Measurements from ENCODE around the gene SPTBN1.

The SPTBN1 gene

DNA sequence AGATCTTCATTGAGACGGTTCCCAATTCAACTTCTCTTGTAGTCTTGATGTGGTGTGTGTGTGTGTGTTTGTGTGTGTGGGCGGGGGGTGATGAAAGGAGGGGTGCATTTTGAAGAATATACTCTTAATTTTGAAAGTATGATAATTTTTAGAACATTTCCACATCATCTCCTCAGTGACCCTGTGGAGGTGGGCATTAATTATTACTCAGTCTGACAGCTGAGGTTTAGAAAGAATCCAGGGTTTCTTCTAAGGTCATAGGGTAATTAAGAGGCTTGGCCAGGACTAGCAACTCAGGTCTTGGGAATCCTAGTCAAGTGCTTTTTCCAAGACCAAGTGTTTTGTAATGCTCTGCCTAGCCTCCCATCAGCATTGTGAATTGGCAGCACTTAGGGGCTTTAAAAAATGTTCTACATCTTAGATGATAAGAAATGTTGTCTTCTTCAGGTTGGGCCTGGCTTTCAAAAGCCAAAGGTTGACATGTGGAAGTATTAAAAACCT is 100.5 kb downstream of the SPTBN1 start:
- H3K9me3 ChIP-seq (ENCODE audit: control insufficient read depth, insufficient read depth, low read length): no peaks in the 10 kb centered on the region
- H3K4me3 ChIP-seq (ENCODE audit: low read depth, low read length): peak overlapping the region; percentile 100; the same call in 1 of the 2 replicates
- no peak overlapping the region for H3K27ac ChIP-seq (ENCODE audit: low read depth, low read length)
- no peak overlapping the region for H3K9ac ChIP-seq (ENCODE audit: low read depth, low read length)
- H3K36me3 ChIP-seq (ENCODE audit: control insufficient read depth, insufficient read depth, low read length): no peaks in the 10 kb centered on the region
- H3K27me3 ChIP-seq (ENCODE audit: control insufficient read depth, insufficient read depth, low read length): no peaks in the 10 kb centered on the region
- peaks cover 19% of the 10 kb centered on the region for H3K4me1 ChIP-seq (ENCODE audit: control insufficient read depth, insufficient read depth, low read length)

DNA sequence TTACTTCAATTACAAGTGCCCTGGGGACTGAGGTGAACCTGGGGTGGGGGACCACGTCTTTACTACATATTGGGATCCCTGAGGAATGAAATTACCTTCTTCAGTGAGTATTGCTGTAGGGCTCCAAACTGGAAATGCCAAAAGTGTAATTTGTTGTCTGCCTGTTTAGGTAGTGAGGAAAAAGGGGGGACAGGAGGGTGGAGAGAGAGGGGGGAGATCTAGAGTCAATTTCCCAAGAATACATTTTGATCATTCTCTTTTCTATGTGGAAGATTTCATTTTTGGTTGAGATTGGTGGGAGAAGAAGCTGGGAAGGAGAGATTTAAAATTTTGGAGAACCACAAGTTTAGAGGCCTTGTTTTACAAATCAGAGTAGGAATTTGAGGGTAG is 101.1 kb downstream of the SPTBN1 start:
- peaks cover 23% of the 10 kb centered on the region for H3K4me1 ChIP-seq (ENCODE audit: control insufficient read depth, insufficient read depth, low read length)
- no peaks in the 10 kb centered on the region for H3K27me3 ChIP-seq (ENCODE audit: control insufficient read depth, insufficient read depth, low read length)
- peak overlapping the region; percentile 100 for H3K4me3 ChIP-seq (ENCODE audit: low read depth, low read length)
- peak overlapping the region; percentile 93 for H3K9ac ChIP-seq (ENCODE audit: low read depth, low read length)
- no peaks in the 10 kb centered on the region for H3K36me3 ChIP-seq (ENCODE audit: control insufficient read depth, insufficient read depth, low read length)
- H3K27ac ChIP-seq (ENCODE audit: low read depth, low read length): peak overlapping the region; percentile 98
- H3K9me3 ChIP-seq (ENCODE audit: control insufficient read depth, insufficient read depth, low read length): no peaks in the 10 kb centered on the region

DNA sequence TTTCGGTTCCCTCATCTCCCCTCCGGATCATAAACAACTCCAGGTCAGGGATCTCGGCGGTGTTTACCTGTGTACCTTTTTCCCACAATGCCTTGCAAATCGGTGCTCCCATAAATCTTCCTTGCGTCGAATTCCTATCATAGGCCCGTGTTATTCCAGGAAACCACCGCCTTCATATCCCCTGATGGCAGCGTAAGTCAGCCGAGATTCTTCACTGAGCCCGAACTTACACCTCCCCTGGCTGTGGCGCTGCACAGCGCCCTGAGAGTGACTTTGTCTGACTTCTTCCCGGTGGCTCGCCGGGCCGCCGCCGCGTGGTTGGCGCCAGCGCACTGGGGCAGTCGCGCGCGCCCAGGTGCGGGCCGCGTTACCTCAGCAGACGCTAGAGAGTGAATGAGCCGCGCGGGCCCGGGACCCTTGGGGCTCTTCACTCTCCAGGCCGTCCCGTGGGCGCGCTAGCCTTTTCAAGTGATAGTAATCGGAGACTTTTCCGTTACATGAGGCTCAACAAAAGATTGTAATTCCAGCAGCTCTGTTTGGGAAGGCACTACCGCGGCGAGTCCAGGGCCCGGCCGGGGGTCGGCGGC is 101.6 kb downstream of the SPTBN1 start:
- H3K36me3 ChIP-seq (ENCODE audit: control insufficient read depth, insufficient read depth, low read length): no peaks in the 10 kb centered on the region
- peak overlapping the region; percentile 93 for H3K9ac ChIP-seq (ENCODE audit: low read depth, low read length)
- no peaks in the 10 kb centered on the region for H3K27me3 ChIP-seq (ENCODE audit: control insufficient read depth, insufficient read depth, low read length)
- H3K4me1 ChIP-seq (ENCODE audit: control insufficient read depth, insufficient read depth, low read length): peaks cover 26% of the 10 kb centered on the region
- H3K27ac ChIP-seq (ENCODE audit: low read depth, low read length): peak overlapping the region; percentile 98
- peak overlapping the region; percentile 100 for H3K4me3 ChIP-seq (ENCODE audit: low read depth, low read length)
- no peaks in the 10 kb centered on the region for H3K9me3 ChIP-seq (ENCODE audit: control insufficient read depth, insufficient read depth, low read length)

DNA sequence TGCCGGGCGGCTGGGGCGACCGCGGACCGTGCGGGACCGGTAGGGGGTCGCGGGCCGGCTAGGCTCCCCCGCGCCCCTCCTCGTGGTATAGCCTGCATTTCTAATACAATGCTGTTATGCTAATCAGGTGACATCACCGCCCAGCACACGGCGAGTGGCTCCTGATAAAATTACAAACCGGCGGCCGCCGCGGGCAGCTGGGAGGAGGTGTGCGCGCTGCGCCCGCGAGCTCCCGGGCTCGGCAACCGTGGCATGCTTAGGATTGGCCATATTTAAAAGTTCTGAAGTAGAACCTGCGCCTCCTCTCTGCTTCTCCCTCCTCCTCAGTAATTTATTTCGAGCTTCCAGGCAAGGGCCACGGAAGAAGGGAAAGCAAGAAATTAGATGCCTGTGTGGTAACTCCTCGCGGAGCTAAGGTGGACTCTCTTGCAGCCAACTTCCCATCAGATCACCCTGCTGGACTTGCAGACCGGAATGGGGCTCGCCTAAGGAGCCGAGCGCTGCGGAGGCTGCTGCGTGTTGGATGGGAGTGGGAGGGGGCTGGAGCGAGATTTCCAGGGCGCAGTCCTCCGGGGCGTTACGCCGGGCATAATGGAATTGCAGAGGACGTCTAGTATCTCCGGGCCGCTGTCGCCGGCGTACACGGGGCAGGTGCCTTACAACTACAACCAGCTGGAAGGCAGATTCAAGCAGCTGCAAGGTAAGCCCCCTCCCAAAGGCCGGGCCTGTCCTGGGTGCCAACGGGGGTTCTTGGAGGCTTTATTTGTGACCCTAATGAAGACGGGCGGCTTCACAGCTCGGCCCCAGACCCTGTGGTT is 102.3 kb downstream of the SPTBN1 start:
- H3K27me3 ChIP-seq (ENCODE audit: control insufficient read depth, insufficient read depth, low read length): no peaks in the 10 kb centered on the region
- no peaks in the 10 kb centered on the region for H3K9me3 ChIP-seq (ENCODE audit: control insufficient read depth, insufficient read depth, low read length)
- peak overlapping the region; percentile 93 for H3K9ac ChIP-seq (ENCODE audit: low read depth, low read length)
- H3K27ac ChIP-seq (ENCODE audit: low read depth, low read length): peak overlapping the region; percentile 98
- peak overlapping the region; percentile 100 for H3K4me3 ChIP-seq (ENCODE audit: low read depth, low read length)
- H3K4me1 ChIP-seq (ENCODE audit: control insufficient read depth, insufficient read depth, low read length): peaks cover 30% of the 10 kb centered on the region
- no peaks in the 10 kb centered on the region for H3K36me3 ChIP-seq (ENCODE audit: control insufficient read depth, insufficient read depth, low read length)

DNA sequence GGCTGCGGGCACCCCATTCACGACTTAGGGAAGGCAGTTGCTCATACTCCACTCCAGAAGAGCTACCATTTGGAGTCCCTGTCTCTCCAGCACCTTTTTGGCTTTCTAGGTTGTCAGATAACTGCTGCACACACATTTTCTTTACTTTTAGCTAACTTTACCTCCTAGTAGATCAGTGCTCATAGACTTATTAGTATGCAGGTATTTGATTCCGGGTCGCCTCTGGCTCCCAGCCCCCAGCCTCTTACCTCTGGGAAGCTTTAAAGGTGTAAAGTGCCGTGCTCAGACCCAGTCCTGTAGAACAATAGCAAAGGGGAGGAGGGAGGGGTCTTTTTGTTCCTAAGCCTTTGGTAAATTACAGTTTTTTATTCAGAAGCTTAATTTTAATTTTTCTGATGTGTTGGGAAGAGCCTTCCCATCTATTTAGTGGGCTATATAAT is 102.9 kb downstream of the SPTBN1 start:
- Histone ChIP-seq H3K27me3 (ENCODE audit: control insufficient read depth, insufficient read depth, low read length) (no peaks in the 10 kb centered on the region), H3K9me3 (ENCODE audit: control insufficient read depth, insufficient read depth, low read length) (no peaks in the 10 kb centered on the region), H3K4me3 (ENCODE audit: low read depth, low read length) (peak overlapping the region; percentile 100), H3K9ac (ENCODE audit: low read depth, low read length) (peak overlapping the region; percentile 93), H3K27ac (ENCODE audit: low read depth, low read length) (peak overlapping the region; percentile 98), H3K36me3 (ENCODE audit: control insufficient read depth, insufficient read depth, low read length) (no peaks in the 10 kb centered on the region), H3K4me1 (ENCODE audit: control insufficient read depth, insufficient read depth, low read length) (peaks cover 30% of the 10 kb centered on the region)

- H3K27ac ChIP-seq (ENCODE audit: low read depth, low read length): peak overlapping the region; percentile 98
- H3K4me3 ChIP-seq (ENCODE audit: low read depth, low read length): peak overlapping the region; percentile 100
- no peaks in the 10 kb centered on the region for H3K36me3 ChIP-seq (ENCODE audit: control insufficient read depth, insufficient read depth, low read length)
- no peaks in the 10 kb centered on the region for H3K27me3 ChIP-seq (ENCODE audit: control insufficient read depth, insufficient read depth, low read length)
- H3K9ac ChIP-seq (ENCODE audit: low read depth, low read length): peak overlapping the region; percentile 93
- H3K4me1 ChIP-seq (ENCODE audit: control insufficient read depth, insufficient read depth, low read length): peaks cover 30% of the 10 kb centered on the region
- H3K9me3 ChIP-seq (ENCODE audit: control insufficient read depth, insufficient read depth, low read length): no peaks in the 10 kb centered on the region
Measured at GRCh38 chr2:54559593-54560145, 103.5 kb downstream of the SPTBN1 start.

DNA sequence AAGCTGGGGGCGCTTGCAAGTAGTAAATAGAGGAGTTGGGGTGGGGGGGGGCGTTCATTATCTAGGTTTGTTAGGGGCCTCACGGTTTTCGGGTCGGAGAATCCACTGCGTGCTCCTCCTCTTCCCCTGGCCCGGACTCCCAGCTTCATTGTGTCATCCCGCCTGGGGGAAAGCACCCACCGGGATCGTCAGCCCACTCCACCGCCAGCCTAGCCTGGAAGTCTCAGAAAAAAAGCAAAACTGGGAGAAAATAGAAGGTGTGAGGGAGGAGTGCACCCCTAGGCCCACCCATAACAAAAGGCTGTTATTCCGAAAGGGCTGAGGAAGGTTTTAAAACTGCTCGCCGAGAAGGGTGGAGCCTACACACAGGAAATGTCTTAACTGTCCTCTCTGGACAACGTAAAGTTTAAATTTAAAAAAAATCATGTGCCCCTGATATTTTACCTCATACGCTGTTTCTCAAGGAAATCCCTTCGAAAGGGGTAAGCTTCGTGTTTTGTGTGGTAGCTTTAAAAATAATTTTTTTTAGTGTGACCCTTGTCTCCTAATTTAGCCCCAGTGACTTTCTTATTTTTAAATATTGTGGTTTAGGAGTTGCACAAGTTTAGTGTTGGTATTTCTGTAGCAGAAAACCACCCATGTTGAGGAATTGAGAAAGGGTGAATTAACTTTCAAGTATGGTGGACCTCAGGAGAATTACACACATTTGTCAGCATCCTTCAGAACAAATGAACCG is 104.2 kb downstream of the SPTBN1 start:
- peaks cover 30% of the 10 kb centered on the region for H3K4me1 ChIP-seq (ENCODE audit: control insufficient read depth, insufficient read depth, low read length)
- peak overlapping the region; percentile 98 for H3K27ac ChIP-seq (ENCODE audit: low read depth, low read length)
- no peaks in the 10 kb centered on the region for H3K36me3 ChIP-seq (ENCODE audit: control insufficient read depth, insufficient read depth, low read length)
- H3K9ac ChIP-seq (ENCODE audit: low read depth, low read length): peak overlapping the region; percentile 93
- H3K4me3 ChIP-seq (ENCODE audit: low read depth, low read length): peak overlapping the region; percentile 100
- H3K9me3 ChIP-seq (ENCODE audit: control insufficient read depth, insufficient read depth, low read length): no peaks in the 10 kb centered on the region
- no peaks in the 10 kb centered on the region for H3K27me3 ChIP-seq (ENCODE audit: control insufficient read depth, insufficient read depth, low read length)

DNA sequence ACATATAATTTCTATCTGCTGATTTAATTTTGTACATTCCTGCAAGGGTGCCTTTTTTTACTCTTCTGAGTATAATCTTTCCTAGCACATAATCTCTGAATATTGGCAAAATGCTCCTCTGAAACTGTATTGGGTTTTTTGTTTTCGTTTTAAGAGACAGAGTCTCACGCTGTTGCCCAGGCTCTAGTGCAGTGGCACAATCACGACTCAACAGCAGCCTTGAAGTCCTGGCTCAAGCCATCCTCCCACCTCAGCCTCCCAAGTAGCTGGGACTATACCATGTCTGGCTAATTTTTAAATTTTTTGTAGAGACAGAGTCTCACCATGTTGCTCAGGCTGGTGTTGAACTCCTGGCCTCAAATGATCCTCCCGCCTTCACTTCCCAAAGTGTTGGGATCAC is 104.9 kb downstream of the SPTBN1 start:
- H3K9me3 ChIP-seq (ENCODE audit: control insufficient read depth, insufficient read depth, low read length): no peaks in the 10 kb centered on the region
- no peak overlapping the region for H3K27ac ChIP-seq (ENCODE audit: low read depth, low read length)
- no peaks in the 10 kb centered on the region for H3K36me3 ChIP-seq (ENCODE audit: control insufficient read depth, insufficient read depth, low read length)
- H3K27me3 ChIP-seq (ENCODE audit: control insufficient read depth, insufficient read depth, low read length): no peaks in the 10 kb centered on the region
- H3K4me1 ChIP-seq (ENCODE audit: control insufficient read depth, insufficient read depth, low read length): peaks cover 30% of the 10 kb centered on the region
- peak overlapping the region; percentile 100 for H3K4me3 ChIP-seq (ENCODE audit: low read depth, low read length)
- no peak overlapping the region for H3K9ac ChIP-seq (ENCODE audit: low read depth, low read length)

DNA sequence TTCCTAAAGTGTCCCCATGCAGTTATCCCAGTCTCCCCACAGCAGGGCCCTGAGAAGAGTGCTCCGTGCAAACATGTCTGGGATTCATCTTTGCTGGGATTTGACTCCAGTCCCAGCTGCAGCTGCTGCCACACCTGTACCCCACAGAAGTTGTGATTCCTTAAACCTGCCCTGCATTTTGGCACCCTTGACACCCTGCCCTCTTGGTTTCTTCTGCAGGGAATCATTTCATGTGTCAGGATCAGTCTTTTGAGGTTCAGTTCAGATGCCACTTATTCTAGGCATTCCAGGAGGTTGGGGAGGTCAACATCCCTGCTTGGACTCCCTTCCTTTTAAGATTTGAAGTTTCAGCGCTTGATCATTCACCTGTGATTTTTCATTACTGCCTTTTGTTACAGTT is 108.3 kb downstream of the SPTBN1 start:
- H3K27me3 ChIP-seq (ENCODE audit: control insufficient read depth, insufficient read depth, low read length): no peaks in the 10 kb centered on the region
- H3K9me3 ChIP-seq (ENCODE audit: control insufficient read depth, insufficient read depth, low read length): no peaks in the 10 kb centered on the region
- peaks cover 32% of the 10 kb centered on the region for H3K4me1 ChIP-seq (ENCODE audit: control insufficient read depth, insufficient read depth, low read length)
- H3K36me3 ChIP-seq (ENCODE audit: control insufficient read depth, insufficient read depth, low read length): no peaks in the 10 kb centered on the region
- H3K27ac ChIP-seq (ENCODE audit: low read depth, low read length): no peak overlapping the region
- H3K9ac ChIP-seq (ENCODE audit: low read depth, low read length): no peak overlapping the region
- H3K4me3 ChIP-seq (ENCODE audit: low read depth, low read length): no peak overlapping the region

DNA sequence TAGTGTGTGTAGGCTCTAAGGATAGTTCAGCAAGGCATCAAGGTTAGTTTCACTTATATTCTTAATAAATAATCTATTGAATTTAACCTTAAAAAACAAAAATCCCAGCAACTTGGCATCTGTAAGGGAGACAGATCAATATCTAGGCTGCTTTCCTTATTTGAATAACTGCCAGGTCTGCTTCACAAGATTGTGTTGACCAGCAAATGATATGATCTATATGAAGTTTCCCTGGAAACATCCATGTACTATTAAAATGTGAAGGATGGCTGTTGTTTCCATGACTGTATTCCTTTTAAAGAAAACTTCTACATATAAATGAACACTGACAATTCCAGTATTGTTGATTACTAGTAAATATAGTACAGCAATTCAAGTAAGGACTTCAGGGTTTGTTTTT is 109.4 kb downstream of the SPTBN1 start:
- Histone ChIP-seq H3K27ac (ENCODE audit: low read depth, low read length) (no peak overlapping the region), H3K4me3 (ENCODE audit: low read depth, low read length) (no peak overlapping the region), H3K9me3 (ENCODE audit: control insufficient read depth, insufficient read depth, low read length) (no peaks in the 10 kb centered on the region), H3K36me3 (ENCODE audit: control insufficient read depth, insufficient read depth, low read length) (no peaks in the 10 kb centered on the region), H3K27me3 (ENCODE audit: control insufficient read depth, insufficient read depth, low read length) (no peaks in the 10 kb centered on the region), H3K9ac (ENCODE audit: low read depth, low read length) (no peak overlapping the region), H3K4me1 (ENCODE audit: control insufficient read depth, insufficient read depth, low read length) (peaks cover 43% of the 10 kb centered on the region)
